NCI-H510A treated with DMSO at 0.1 percent for 48 hours (cell line): ENCODE data around the gene PROB1.
"Not testable (repeated sequence)": the region's sequence is repeated elsewhere in the genome, so short reads cannot be mapped to it uniquely, and the experiment has no call there.

Source experiments
- DNase-seq: peaks from one replicate; lab custom pipeline; 2025; lab: John Stamatoyannopoulos, UW

PROB1 gene

GRCh38 chr5:139394654-139395566 lies at the start of gene PROB1:
PROB1 (minus strand) TSS chr5:139395104; CDS start chr5:139395081, 23 bp downstream.
- DNase-seq = no peak

- peak; percentile 3 for DNase-seq
These were observed 49.0 kb upstream of the PROB1 start for GRCh38 chr5:139443831-139444453.

- DNase-seq = not testable (repeated sequence)
These were observed 45.5 kb upstream of the PROB1 start for GRCh38 chr5:139440416-139440815.

- DNase-seq = peak; percentile 79
These were observed 44.4 kb upstream of the PROB1 start, which contains the start of gene DNAJC18 for GRCh38 chr5:139439013-139439903. DNAJC18 (minus strand) TSS chr5:139439525; CDS start chr5:139439445, 80 bp downstream.

GRCh38 chr5:139438707-139439012 lies 43.8 kb upstream of the PROB1 start:
- DNase-seq = no peak

- DNase-seq = no peak
These were observed 40.8 kb upstream of the PROB1 start for GRCh38 chr5:139435676-139436075.

GRCh38 chr5:139431706-139432105 lies 36.8 kb upstream of the PROB1 start:
- no peak for DNase-seq

- no peak for DNase-seq
These were observed 35.1 kb upstream of the PROB1 start for GRCh38 chr5:139430015-139430414.

GRCh38 chr5:139426203-139426885 lies 31.4 kb upstream of the PROB1 start:
- DNase-seq = no peak

GRCh38 chr5:139425497-139425896 lies 30.6 kb upstream of the PROB1 start:
- no peak for DNase-seq

GRCh38 chr5:139422307-139422893 lies 27.5 kb upstream of the PROB1 start:
- peak; percentile 54 for DNase-seq

GRCh38 chr5:139419226-139420192 lies 24.6 kb upstream of the PROB1 start:
- no peak for DNase-seq

- DNase-seq = no peak
These were observed 23.9 kb upstream of the PROB1 start for GRCh38 chr5:139418793-139419192.

GRCh38 chr5:139417214-139417613 lies 22.3 kb upstream of the PROB1 start:
- no peak for DNase-seq

- no peak for DNase-seq
These were observed 21.7 kb upstream of the PROB1 start for GRCh38 chr5:139416651-139417050.

- no peak for DNase-seq
These were observed 21.0 kb upstream of the PROB1 start for GRCh38 chr5:139415869-139416268.

- DNase-seq = no peak
These were observed 20.4 kb upstream of the PROB1 start for GRCh38 chr5:139415221-139415861.

- DNase-seq = no peak
These were observed 19.8 kb upstream of the PROB1 start for GRCh38 chr5:139414581-139415130.

GRCh38 chr5:139413963-139414362 lies 19.1 kb upstream of the PROB1 start:
- DNase-seq = no peak
